A673 (cell line): ENCODE results near the gene ADAMTS2.

ENCODE experiments used
- CTCF ChIP-seq: fragments of 300-800, 200-600 bp; sonication (generic); conservative IDR thresholded peaks from 2 replicates; pipeline ENCODE4 v1.5.1; 2017; ENCODE audit warnings: low read depth, mild to moderate bottlenecking, antibody characterized with exemption, low read length, moderate library complexity, mixed read lengths
- EZH2 ChIP-seq: fragments of 200-600 bp; sonication (generic); IDR thresholded peaks from 2 replicates; pipeline ENCODE4 v1.6.1; 2017; ENCODE audit warnings: borderline replicate concordance, low read depth, mild to moderate bottlenecking, mixed read lengths, antibody characterized with exemption, low read length; ENCODE audit not compliant: poor library complexity, severe bottlenecking

- TF ChIP-seq CTCF (no peak), EZH2 (no peak)
Measured at GRCh38 chr5:179168664-179169063, 176.6 kb downstream of the ADAMTS2 start.
